Cardiac muscle cell (in vitro differentiated cells and primary cell): ENCODE measurements around the gene SLC38A4. TPM values are rescaled to one million over a fixed set of nuclear protein-coding genes. Genes with fewer than 3 reads are reported as not detected.

Experiments used
- DNase-seq, 2 donors: peaks; one replicate each; pipeline versions ENCODE4 v3.0.0 to v3.0.0-alpha.2; 2010 to 2017; ENCODE audit warnings: low read depth in 1 of 2, low spot score in 1 of 2
- H3K27ac ChIP-seq: fragments of 200-600 bp; sonication (generic); 2 replicates; pipeline ENCODE4 v1.5.1; 2016
- H3K27me3 ChIP-seq: fragments of 200-600 bp; sonication (generic); 2 replicates; pipeline ENCODE4 v1.6.0; 2016; ENCODE audit warnings: control low read depth
- H3K36me3 ChIP-seq: fragments of 200-600 bp; sonication (generic); 2 replicates; pipeline ENCODE4 v1.5.1; 2016; ENCODE audit warnings: control low read depth
- H3K4me1 ChIP-seq: fragments of 200-600 bp; sonication (generic); 2 replicates; pipeline ENCODE4 v1.8.1; 2017; ENCODE audit warnings: low read depth, mild to moderate bottlenecking, mixed run types
- H3K4me3 ChIP-seq: fragments of 200-600 bp; sonication (generic); 2 replicates; pipeline ENCODE4 v1.5.1; 2016; ENCODE audit warnings: mild to moderate bottlenecking
- H3K9me3 ChIP-seq: fragments of 200-600 bp; sonication (generic); 2 replicates; pipeline ENCODE4 v1.5.1; 2017; ENCODE audit warnings: low read depth, mild to moderate bottlenecking, control low read depth
- polyA plus RNA-seq: library from polyadenylated mRNA; unstranded; fragments of >200 nt; fragmentation: Nextera tagmentation; extraction: Ambion mirVana; gene quantifications from 2 replicates; pipeline ENCODE4 v1.2.1, GENCODE V29; 2016
- total RNA-seq: library from RNA; depleted of rRNA; stranded (reverse); fragments of >200 nt; gene quantifications from 2 replicates; pipeline ENCODE4 v1.2.3, GENCODE V29; 2016
- TF ChIP-seq, protein P1 (sequence below): IDR thresholded peaks from 2 replicates; pipeline ENCODE4 v1.5.1; 2012; ENCODE audit warnings: low read depth, mild to moderate bottlenecking, low read length

Gene SLC38A4
- total and polyA plus RNA-seq, 2 experiments from 2014 or later = 0.09 to 0.12 TPM

DNA sequence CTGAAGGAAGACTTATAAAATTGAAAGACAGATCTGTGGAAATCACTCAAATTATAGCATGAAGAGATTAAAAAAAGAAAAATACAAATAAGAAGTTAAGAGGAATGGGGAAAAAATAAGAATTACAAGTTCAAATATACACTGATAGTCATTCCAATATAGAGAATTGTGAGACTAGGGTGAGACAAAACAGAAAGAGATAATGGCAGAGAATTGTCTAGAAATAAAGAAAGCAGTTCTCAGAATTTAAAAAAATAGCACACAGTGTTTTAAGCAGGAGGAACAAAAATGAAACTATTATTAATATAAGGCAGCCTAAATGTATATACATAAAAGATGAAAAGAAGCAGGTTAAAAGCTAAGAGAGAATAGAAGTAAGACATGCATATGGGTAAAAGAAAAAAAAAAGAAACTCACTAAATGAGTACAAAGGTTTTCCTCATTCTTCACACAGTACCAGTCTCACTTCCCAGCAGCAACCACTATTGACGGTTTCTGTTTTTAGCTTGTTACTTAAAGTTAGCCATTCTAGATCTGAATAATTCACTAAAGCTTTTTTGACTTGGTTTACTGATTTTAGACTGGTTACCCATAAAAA, 31.1 kb downstream of the SLC38A4 start:
- no peaks in the 10 kb centered on the region for H3K27me3 ChIP-seq
- TF ChIP-seq, protein P1, sequence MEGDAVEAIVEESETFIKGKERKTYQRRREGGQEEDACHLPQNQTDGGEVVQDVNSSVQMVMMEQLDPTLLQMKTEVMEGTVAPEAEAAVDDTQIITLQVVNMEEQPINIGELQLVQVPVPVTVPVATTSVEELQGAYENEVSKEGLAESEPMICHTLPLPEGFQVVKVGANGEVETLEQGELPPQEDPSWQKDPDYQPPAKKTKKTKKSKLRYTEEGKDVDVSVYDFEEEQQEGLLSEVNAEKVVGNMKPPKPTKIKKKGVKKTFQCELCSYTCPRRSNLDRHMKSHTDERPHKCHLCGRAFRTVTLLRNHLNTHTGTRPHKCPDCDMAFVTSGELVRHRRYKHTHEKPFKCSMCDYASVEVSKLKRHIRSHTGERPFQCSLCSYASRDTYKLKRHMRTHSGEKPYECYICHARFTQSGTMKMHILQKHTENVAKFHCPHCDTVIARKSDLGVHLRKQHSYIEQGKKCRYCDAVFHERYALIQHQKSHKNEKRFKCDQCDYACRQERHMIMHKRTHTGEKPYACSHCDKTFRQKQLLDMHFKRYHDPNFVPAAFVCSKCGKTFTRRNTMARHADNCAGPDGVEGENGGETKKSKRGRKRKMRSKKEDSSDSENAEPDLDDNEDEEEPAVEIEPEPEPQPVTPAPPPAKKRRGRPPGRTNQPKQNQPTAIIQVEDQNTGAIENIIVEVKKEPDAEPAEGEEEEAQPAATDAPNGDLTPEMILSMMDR = no peak
- no peak overlapping the region for H3K4me3 ChIP-seq
- no peak for DNase-seq
- no peak overlapping the region for H3K27ac ChIP-seq
- no peaks in the 10 kb centered on the region for H3K9me3 ChIP-seq
- no peaks in the 10 kb centered on the region for H3K36me3 ChIP-seq
- H3K4me1 ChIP-seq = no peaks in the 10 kb centered on the region

DNA sequence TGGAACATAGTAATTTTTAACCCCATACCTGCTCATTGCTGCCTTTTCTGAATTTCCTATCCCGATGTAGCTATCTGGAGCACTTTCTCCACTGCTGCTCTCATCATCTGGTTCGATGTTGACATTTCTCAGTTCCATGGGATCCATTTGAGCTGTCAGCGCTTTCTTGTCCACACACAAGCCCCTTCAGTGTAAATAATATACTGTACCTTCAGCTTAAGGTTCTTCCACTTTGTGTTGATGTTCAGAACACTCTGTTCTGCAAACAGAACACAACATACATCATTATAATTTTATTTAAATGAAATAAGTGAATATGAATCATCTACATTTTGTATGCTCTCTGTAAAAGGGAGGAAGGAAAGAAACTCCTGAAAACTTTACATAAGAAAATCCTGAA, 32.9 kb downstream of the SLC38A4 start:
- TF ChIP-seq, protein P1 = no peak
- Histone ChIP-seq H3K36me3 (no peaks in the 10 kb centered on the region), H3K27ac (no peak overlapping the region), H3K9me3 (no peaks in the 10 kb centered on the region), H3K4me3 (no peak overlapping the region), H3K4me1 (no peaks in the 10 kb centered on the region), H3K27me3 (no peaks in the 10 kb centered on the region)
- DNase-seq = no peak

DNA sequence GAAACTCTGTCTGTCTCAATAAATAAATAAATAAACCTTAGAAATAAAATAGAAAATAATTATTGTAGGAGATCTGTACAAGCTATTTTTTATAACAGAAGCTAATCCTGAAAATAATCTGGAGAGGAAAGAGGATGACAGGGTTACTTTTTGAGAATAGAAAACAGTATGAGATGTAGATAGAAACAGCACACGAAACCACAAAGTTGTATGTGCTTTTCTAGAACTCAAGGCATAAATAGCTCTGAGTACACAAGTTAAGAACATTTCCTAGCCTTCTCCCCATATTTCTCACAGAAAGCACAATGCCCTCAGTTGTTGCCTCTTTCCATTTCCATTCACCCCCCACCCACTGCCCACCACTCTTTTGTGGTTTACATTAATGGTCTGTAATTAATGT, 35.7 kb downstream of the SLC38A4 start:
- H3K27ac ChIP-seq = no peak overlapping the region
- no peaks in the 10 kb centered on the region for H3K9me3 ChIP-seq
- TF ChIP-seq, protein P1 = no peak
- H3K4me1 ChIP-seq = no peaks in the 10 kb centered on the region
- H3K36me3 ChIP-seq = no peaks in the 10 kb centered on the region
- no peaks in the 10 kb centered on the region for H3K27me3 ChIP-seq
- H3K4me3 ChIP-seq = no peak overlapping the region
- DNase-seq = no peak

- Histone ChIP-seq H3K27me3 (no peaks in the 10 kb centered on the region), H3K27ac (no peak overlapping the region), H3K36me3 (no peaks in the 10 kb centered on the region), H3K4me3 (no peak overlapping the region), H3K4me1 (no peaks in the 10 kb centered on the region), H3K9me3 (no peaks in the 10 kb centered on the region)
- DNase-seq = peak in 1 of 2 donors; percentile 3
- TF ChIP-seq, protein P1 = no peak
These were observed 37.5 kb downstream of the SLC38A4 start for GRCh38 chr12:46788072-46788887.

GRCh38 chr12:46787496-46788055, 38.2 kb downstream of the SLC38A4 start:
- Histone ChIP-seq H3K4me3 (no peak overlapping the region), H3K27me3 (no peaks in the 10 kb centered on the region), H3K4me1 (no peaks in the 10 kb centered on the region), H3K9me3 (no peaks in the 10 kb centered on the region), H3K36me3 (no peaks in the 10 kb centered on the region), H3K27ac (no peak overlapping the region)
- TF ChIP-seq, protein P1 = no peak
- no peak for DNase-seq
